Ramos (cell line): Measurements from ENCODE around the gene SLC25A47.
"Not testable (repeated sequence)": the region's sequence is repeated elsewhere in the genome, so short reads cannot be mapped to it uniquely, and the experiment has no call there.

Experiments used
- in situ Hi-C: fragments of 300-500 bp; cut with MboI; formaldehyde crosslinking; loops from one replicate; pipeline ENCODE4 v1.14.3; 2022; ENCODE audit warnings: low sequenced_read_pairs; ENCODE audit not compliant: unreplicated experiment

Gene SLC25A47

GRCh38 chr14:100342195-100342594, 19.1 kb downstream of the SLC25A47 start:
- in situ Hi-C loops = no loop called here

DNA sequence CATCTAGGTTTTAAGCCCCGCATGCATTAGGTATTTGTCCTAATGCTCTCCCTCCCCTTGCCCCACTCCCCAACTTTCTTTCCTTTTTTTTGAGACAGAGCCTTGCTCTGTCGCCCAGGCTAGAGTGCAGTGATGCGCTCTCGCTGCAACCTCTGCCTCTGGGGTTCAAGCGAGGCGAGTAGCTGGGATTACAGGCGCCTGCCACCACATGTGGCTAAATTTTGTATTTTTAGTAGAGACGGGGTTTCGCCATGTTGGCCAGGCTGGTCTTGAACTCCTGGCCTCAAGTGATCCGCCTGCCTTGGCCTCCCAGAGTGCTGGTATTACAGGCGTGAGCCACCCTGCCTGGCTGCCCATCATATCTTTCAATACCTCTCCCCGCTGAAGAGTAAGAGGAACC, 19.7 kb downstream of the SLC25A47 start:
- in situ Hi-C loops = not testable (repeated sequence)

DNA sequence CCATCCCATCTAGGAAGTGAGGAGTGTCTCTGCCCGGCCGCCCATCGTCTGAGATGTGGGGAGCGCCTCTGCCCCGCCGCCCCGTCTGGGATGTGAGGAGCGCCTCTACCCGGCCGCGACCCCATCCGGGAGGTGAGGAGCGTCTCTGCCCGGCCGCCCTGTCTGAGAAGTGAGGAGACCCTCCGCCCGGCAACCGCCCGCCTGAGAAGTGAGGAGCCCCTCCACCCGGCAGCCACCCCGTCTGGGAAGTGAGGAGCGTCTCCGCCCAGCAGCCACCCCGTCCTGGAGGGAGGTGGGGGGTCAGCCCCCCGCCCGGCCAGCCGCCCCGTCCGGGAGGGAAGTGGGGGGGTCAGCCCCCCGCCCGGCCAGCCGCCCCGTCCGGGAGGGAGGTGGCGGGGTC, 21.5 kb downstream of the SLC25A47 start:
- in situ Hi-C loops = not testable (repeated sequence)

DNA sequence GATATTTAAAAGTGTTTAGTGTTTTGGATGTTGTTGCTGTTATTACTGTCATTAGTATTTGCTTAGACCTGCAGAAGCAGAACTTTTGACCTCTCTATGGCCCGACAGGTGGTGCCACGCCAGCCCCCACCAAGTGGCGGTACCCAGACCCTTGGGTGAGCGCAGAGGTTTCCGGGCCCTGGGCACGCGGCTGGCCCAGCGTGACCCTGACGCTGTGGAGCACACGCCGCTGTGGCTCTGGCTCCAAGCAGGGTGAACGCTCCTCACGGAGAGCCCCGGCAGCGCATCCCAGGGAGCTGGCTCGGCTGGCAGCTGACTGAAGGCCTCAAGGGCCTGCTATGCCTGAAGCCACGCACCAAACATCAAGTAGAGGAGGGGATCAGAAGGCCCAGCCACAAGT, 22.6 kb downstream of the SLC25A47 start:
- in situ Hi-C loops = no loop called here

- in situ Hi-C loops = no loop called here
Measured at GRCh38 chr14:100346306-100347091, 23.4 kb downstream of the SLC25A47 start.

- in situ Hi-C loops = no loop called here
Measured at GRCh38 chr14:100348253-100348729, 25.2 kb downstream of the SLC25A47 start.

DNA sequence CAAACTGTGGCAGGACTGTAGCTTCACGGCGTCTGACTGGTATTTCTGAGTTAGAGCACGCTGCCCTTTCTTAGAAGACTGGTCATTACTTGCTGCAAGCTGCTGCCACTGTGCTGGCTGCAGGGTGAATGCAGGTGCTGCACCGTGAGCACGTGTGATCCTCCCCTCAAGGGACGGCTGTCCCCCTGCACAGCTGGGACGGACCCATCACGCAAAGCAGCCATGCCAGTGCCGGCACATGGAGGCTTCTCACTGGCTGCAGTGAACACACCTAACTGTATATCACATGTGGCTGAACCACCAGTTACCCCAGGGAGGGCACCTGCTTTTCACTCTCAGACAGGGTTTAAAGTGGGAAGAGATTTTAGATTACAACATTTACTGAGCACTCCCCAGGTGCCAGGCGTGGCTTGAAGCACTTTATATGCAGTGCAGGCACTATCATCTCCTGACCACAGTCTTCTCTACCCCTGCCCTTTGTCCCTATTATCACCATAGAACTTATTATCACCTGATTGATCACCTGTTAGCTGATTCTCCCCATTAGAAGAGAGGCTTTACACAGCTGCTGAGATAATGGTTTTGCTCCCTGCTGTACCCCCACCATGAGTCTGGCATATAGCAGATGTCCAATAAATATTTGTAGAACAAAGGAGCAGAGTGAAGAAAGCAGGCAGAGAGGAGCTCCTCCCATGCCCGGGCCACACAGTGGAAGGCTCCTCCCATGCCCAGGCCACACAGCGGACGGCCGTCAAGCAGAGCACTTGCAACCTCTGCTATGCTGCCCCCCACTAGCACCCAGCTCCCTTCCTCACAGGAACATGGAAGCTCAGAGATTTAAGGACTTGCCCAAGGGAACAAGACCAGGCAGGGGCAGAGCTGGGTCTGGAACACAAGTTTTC, 25.9 kb downstream of the SLC25A47 start:
- in situ Hi-C loops = no loop called here

DNA sequence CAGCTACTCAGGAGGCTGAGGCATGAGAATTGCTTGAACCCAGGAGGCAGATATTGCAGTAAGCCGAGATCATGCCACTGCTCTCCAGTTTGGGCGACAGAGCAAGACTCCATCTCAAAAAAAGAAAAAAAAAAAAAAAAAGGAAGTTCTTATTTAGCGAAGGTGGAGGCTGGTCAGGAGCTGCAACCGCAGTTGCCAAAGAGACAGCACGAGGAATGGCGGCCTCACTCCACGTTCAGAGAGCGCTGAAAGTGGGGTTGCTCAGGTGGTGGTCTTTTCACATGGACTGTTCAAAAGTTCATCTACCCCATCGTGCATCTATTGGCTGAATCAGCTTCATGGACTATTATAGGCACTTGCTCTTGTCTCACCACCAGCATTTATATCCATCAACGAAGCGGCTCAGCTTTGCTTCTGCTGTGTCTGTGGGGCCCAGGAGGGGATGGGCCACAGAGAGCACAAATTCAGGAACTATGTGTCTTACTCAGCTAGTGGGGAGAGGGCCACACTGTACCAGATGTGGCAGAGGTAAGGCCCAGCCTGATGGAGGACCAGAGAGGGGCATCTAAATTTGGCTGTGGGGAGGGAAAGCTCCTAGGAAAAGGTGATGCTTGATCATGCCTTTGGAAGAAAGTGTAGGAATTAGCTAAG, 27.3 kb downstream of the SLC25A47 start:
- in situ Hi-C loops = no loop called here

DNA sequence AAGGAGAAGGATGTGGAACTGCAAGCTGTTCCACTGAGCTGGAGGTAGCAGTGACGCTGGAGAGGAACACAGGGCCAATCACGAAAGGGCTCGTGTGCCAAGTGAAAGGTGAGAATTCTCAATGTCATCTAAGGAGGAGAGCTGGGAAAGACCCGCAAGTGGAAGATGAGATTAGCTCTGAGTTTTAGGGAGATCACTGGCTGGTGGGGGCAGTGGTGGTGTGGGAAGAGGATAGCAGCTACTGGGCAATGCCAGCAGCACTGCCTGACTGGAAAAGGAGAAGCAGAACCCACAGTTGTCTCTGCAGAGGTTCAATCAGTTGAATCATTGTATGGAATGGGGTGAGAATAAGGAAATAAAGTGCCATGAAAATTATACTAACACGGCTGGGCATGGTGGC, 27.8 kb downstream of the SLC25A47 start:
- in situ Hi-C loops = no loop called here

GRCh38 chr14:100358396-100358795, 35.3 kb downstream of the SLC25A47 start:
- in situ Hi-C loops = no loop called here

DNA sequence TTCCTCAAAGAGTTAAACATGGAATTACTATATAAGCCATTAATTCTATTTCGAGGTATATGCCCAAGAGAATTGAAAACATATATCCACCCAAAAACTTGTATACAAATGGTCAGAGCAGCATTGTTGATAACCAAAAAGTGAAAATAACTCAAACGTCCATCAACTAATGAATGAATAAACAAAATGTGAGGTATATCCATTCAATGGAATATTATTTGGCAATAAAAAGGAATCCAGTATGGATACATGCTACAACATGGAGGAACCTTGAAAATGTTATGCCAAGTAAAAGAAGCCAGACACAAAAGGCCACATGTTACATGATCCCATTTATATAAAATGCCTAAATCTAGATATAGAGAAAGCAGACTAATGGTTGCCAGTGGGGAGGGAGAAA, 36.0 kb downstream of the SLC25A47 start:
- in situ Hi-C loops = no loop called here

- in situ Hi-C loops = no loop called here
Measured at GRCh38 chr14:100359881-100360280, 36.7 kb downstream of the SLC25A47 start.

GRCh38 chr14:100361626-100362025, 38.5 kb downstream of the SLC25A47 start:
- in situ Hi-C loops = no loop called here

DNA sequence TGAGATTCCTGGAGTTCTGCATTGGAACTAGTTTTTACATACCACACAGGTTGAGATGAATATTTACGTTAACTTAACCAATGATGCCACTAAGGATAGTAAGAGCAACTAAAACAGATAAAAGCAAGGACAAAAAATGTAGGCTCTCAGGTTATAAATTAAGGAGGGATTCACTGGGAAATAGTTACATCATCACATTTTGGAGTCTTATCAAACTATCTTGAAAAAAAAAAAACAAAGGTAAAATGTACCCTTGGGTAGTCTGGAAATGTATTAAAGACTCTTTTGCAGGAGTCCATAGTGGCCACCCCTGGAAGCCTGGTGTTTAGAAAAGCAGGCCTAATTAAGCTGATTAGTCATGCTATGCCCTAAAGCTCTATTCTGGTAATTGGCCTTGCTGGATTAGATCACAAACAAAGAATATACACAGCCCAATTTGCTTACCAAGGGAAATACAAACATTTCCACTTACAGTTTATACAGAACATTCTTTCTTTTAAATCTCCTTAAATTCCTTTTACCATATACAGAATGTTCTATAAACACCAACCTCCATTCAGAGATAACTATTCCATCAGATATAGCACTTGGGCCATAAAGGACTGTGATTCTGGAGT, 39.3 kb downstream of the SLC25A47 start:
- in situ Hi-C loops = no loop called here

DNA sequence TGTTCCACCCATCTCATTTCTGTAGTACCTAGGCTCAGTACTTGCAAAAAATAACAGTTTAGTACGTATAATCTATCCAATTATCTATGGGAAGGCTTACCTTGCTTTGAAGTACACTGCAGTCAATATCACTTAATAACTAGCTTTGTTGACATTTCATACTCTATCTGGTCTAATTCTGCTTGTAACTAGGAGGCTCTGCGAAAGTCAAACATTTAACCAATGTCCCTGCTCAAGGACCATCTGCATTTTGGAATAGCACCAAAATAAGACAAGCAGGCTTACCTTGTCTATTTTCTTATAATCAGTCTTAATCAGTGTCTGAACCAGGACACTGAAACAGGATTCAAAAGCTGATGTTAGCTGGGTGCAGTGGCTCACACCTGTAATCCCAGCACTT, 39.9 kb downstream of the SLC25A47 start:
- in situ Hi-C loops = no loop called here

DNA sequence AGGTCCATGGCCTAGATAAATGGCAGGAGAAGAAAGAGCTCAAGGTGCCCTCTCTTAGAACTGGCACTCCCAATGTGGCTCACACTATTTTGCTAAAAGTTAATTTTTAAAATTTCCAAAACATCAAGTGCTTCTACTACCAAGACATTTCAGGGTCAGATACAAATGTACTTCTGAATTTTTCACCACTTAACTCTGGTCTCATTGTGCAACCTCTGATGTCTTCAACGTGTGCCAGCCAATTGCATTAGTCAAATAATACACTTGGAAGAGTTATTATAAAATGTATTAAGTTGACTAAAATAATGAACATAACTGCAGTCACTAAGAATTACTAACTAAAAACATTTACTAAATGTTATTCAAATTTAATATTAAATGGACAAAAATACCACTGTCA, 41.3 kb downstream of the SLC25A47 start:
- in situ Hi-C loops = no loop called here

GRCh38 chr14:100365741-100366140, 42.6 kb downstream of the SLC25A47 start:
- in situ Hi-C loops = no loop called here

GRCh38 chr14:100369019-100369418, 45.9 kb downstream of the SLC25A47 start:
- in situ Hi-C loops = no loop called here

- in situ Hi-C loops = no loop called here
Measured at GRCh38 chr14:100370003-100370402, 46.9 kb downstream of the SLC25A47 start.

DNA sequence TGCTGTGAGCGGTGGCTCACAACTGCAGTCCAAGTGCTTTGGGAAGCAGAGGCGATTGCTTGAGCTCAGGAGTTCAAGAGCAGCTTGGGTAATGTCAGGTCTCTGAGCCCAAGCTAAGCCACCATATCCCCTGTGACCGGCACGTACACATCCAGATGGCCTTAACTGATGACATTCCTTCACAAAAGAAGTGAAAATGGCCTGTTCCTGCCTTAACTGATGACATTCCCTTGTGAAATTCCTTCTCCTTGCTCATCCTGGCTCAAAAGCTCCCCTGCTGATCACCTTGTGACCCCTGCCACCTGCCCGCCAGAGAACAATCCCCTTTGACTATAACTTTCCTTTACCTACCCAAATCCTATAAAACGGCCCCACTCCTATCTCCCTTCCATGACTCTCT, 48.6 kb downstream of the SLC25A47 start:
- in situ Hi-C loops = no loop called here
